ENCODE data around the gene CBLB.

Gene CBLB

GRCh38 chr3:105676621-105677300 is 192.1 kb downstream of the CBLB start:
- no peak for TF ChIP-seq ZNF580 (tag by site-specific recombination; IDR thresholded peaks at IDR 0.05)
- no peak for TF ChIP-seq ZNF473 (tag by site-specific recombination; IDR thresholded peaks at IDR 0.05)
- TF ChIP-seq ZNF510 (tag by site-specific recombination; IDR thresholded peaks at IDR 0.05; ENCODE audit: insufficient replicate concordance), result no peak
- no peak for TF ChIP-seq YY2 (tag by site-specific recombination; IDR thresholded peaks at IDR 0.05)
- no peak for TF ChIP-seq BCL11B (tag by site-specific recombination; IDR thresholded peaks at IDR 0.05; ENCODE audit: low read depth)
- no peak for TF ChIP-seq ZBTB11 (tag by site-specific recombination; conservative IDR thresholded peaks at IDR 0.05; ENCODE audit: low read depth)
- TF ChIP-seq ZNF16 (tag by site-specific recombination; IDR thresholded peaks at IDR 0.05; ENCODE audit: low read depth), result no peak
- no peak for TF ChIP-seq OSR2 (tag by site-specific recombination; IDR thresholded peaks at IDR 0.05)
- TF ChIP-seq ZNF561 (tag by site-specific recombination; IDR thresholded peaks at IDR 0.05; ENCODE audit: borderline replicate concordance), result no peak
- no peak for TF ChIP-seq ZNF488 (tag by site-specific recombination; IDR thresholded peaks at IDR 0.05)
- no peak for TF ChIP-seq ZBTB7A (tag by site-specific recombination; IDR thresholded peaks at IDR 0.05; ENCODE audit: low read depth)
- no peak for TF ChIP-seq ZNF112 (tag by site-specific recombination; IDR thresholded peaks at IDR 0.05)
- TF ChIP-seq ZNF501 (tag by site-specific recombination; IDR thresholded peaks at IDR 0.05), result no peak
- no peak for TF ChIP-seq ZNF169 (tag by site-specific recombination; IDR thresholded peaks at IDR 0.05)
- TF ChIP-seq ZNF184 (tag by site-specific recombination; IDR thresholded peaks at IDR 0.05), result no peak
- TF ChIP-seq ZNF785 (tag by site-specific recombination; IDR thresholded peaks at IDR 0.05), result no peak
- Histone ChIP-seq H3K9me3 (ENCODE audit: control insufficient read depth, insufficient read depth, low read depth, low read length) (no peaks in the 10 kb centered on the region), H3K27ac (ENCODE audit: extremely low read depth, low read depth, low read length) (no peak overlapping the region), H3K36me3 (ENCODE audit: control insufficient read depth in 2 of 2, insufficient read depth in 1 of 2, low read length in 2 of 2) (peaks cover 0 to 14% of the 10 kb centered on the region in 2 experiments; a peak in 1 of 3 replicates), H3K4me1 (ENCODE audit: control insufficient read depth, insufficient read depth, low read length) (no peaks in the 10 kb centered on the region), H3K4me3 (ENCODE audit: low read depth, low read length) (no peak overlapping the region)
- ChIA-PET CTCF (interaction anchor here (0.8 kb wide), 1 partner anchor 11 kb away, joined by 3 read pairs; no protein-coding TSS in a partner anchor), POLR2A (no interaction called here)

GRCh38 chr3:105674437-105675065 is 194.3 kb downstream of the CBLB start:
- Histone ChIP-seq H3K4me3 (ENCODE audit: low read depth, low read length) (no peak overlapping the region), H3K9me3 (ENCODE audit: control insufficient read depth, insufficient read depth, low read depth, low read length) (no peaks in the 10 kb centered on the region), H3K36me3 (ENCODE audit: control insufficient read depth in 2 of 2, insufficient read depth in 1 of 2, low read length in 2 of 2) (peaks cover 0 to 5% of the 10 kb centered on the region in 2 experiments; a peak in 1 of 3 replicates), H3K27ac (ENCODE audit: extremely low read depth, low read depth, low read length) (no peak overlapping the region), H3K4me1 (ENCODE audit: control insufficient read depth, insufficient read depth, low read length) (no peaks in the 10 kb centered on the region)
- CTCF ChIA-PET, result interaction anchor here (0.6 to 0.7 kb wide), 2 partner anchors 17 to 1081 kb away, joined by 3 read pairs; no protein-coding TSS in a partner anchor
- POLR2A ChIA-PET, result no interaction called here
- TF ChIP-seq ZFP41 (tag by site-specific recombination; IDR thresholded peaks at IDR 0.05; ENCODE audit: borderline replicate concordance) (no peak), PRDM10 (tag by site-specific recombination; IDR thresholded peaks at IDR 0.05) (no peak), PRDM6 (tag by site-specific recombination; IDR thresholded peaks at IDR 0.05) (no peak), ELK4 (IDR thresholded peaks at IDR 0.05; ENCODE audit: borderline replicate concordance, low read depth, low read length) (no peak), SCRT1 (tag by site-specific recombination; IDR thresholded peaks at IDR 0.05; ENCODE audit: borderline replicate concordance) (no peak), ZNF223 (tag by site-specific recombination; IDR thresholded peaks at IDR 0.05) (no peak)

Data from HEK293 (cell line).